Osteoblast (primary cell): ENCODE results near the gene KIF13A. TPM values are rescaled to one million over a fixed set of nuclear protein-coding genes. Genes with fewer than 3 reads are reported as not detected.
"Not testable (repeated sequence)": the region's sequence is repeated elsewhere in the genome, so short reads cannot be mapped to it uniquely, and the experiment has no call there.

Experiments used
- DNase-seq: peaks from one replicate; pipeline ENCODE4 v3.0.0; 2011; ENCODE audit warnings: low spot score, mixed read lengths; ENCODE audit not compliant: insufficient read length; ENCODE audit errors: missing footprints
- H2AFZ ChIP-seq: 2 replicates; pipeline ENCODE4 v1.6.0; 2011; ENCODE audit warnings: mild to moderate bottlenecking, low read length
- H3K27ac ChIP-seq: 2 replicates; pipeline ENCODE4 v1.5.1; 2011; ENCODE audit warnings: mild to moderate bottlenecking, low read depth, low read length, moderate library complexity
- H3K27me3 ChIP-seq: 2 replicates; pipeline ENCODE4 v1.6.0; 2012; ENCODE audit warnings: mild to moderate bottlenecking, control low read depth, inconsistent platforms, low read length, moderate library complexity; ENCODE audit not compliant: insufficient read depth
- H3K36me3 ChIP-seq: 2 replicates; pipeline ENCODE4 v1.5.1; 2011; ENCODE audit warnings: mild to moderate bottlenecking, low read length, control low read depth, moderate library complexity; ENCODE audit not compliant: insufficient read depth
- H3K4me1 ChIP-seq: 2 replicates; pipeline ENCODE4 v1.5.1; 2011; ENCODE audit warnings: mild to moderate bottlenecking, low read length, control low read depth, moderate library complexity; ENCODE audit not compliant: insufficient read depth
- H3K4me2 ChIP-seq: 2 replicates; pipeline ENCODE4 v1.6.0; 2011; ENCODE audit warnings: mild to moderate bottlenecking, low read length; ENCODE audit not compliant: insufficient read depth
- H3K4me3 ChIP-seq: fragments of 200-600 bp; sonication (generic); 3 replicates; pipeline ENCODE4 v1.5.1; 2012; ENCODE audit warnings: mild to moderate bottlenecking, low read length, inconsistent platforms; ENCODE audit not compliant: insufficient read depth
- H3K79me2 ChIP-seq: 2 replicates; pipeline ENCODE4 v1.6.0; 2012; ENCODE audit warnings: mild to moderate bottlenecking, low read length, control low read depth, inconsistent platforms; ENCODE audit not compliant: insufficient read depth
- H3K9me3 ChIP-seq: 2 replicates; pipeline ENCODE4 v1.5.1; 2011; ENCODE audit warnings: low read depth, low read length, control low read depth
- H4K20me1 ChIP-seq: 2 replicates; pipeline ENCODE4 v1.6.0; 2012; ENCODE audit warnings: mild to moderate bottlenecking, low read length, control low read depth; ENCODE audit not compliant: insufficient read depth
- CTCF ChIP-seq: IDR thresholded peaks from 2 replicates; pipeline ENCODE4 v1.5.1; 2011; ENCODE audit warnings: mild to moderate bottlenecking, low read depth, low read length, moderate library complexity; ENCODE audit errors: extremely low read depth
- total RNA-seq: library from RNA; depleted of rRNA; stranded (reverse); fragments of >200 nt; gene quantifications from 2 replicates; pipeline ENCODE4 v1.2.3, GENCODE V29; 2012

Gene KIF13A
- total RNA-seq, 1 donor: 61.5 TPM

GRCh38 chr6:17808609-17809008 is 178.8 kb downstream of the KIF13A start:
- no peak for DNase-seq
- H3K36me3 ChIP-seq: peaks cover 49% of the 10 kb centered on the region
- no peak overlapping the region for H3K4me2 ChIP-seq

DNA sequence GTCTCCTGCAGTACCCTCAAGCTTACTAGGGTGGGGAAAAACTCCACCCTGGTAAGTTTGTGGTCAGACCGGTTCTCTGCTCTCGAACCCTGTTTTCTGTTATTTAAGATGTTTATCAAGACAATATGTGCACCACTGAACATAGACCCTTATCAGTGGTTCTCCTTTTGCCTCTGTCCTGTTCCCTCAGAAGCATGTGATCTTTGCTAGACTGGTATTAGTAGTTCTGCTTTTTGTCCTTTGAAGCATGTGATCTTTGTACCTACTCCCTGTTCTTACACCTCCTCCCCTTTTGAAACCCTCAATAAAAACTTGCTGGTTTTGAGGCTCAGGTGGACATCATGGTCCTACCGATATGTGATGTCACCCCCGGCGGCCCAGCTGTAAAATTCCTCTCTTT is 180.0 kb downstream of the KIF13A start:
- H3K9me3 ChIP-seq, H3K27ac ChIP-seq, DNase-seq, H3K4me3 ChIP-seq, H2AFZ ChIP-seq, H4K20me1 ChIP-seq, H3K79me2 ChIP-seq, H3K4me1 ChIP-seq, H3K4me2 ChIP-seq, H3K27me3 ChIP-seq: not testable (repeated sequence)
- H3K36me3 ChIP-seq: peaks cover 49% of the 10 kb centered on the region

More at GRCh38 chr6:17808609-17809008, 178.8 kb downstream of the KIF13A start:
- H4K20me1 ChIP-seq: peaks cover 3% of the 10 kb centered on the region
- no peak for TF ChIP-seq CTCF
- no peak overlapping the region for H3K4me3 ChIP-seq
- no peaks in the 10 kb centered on the region for H3K4me1 ChIP-seq
- H2AFZ ChIP-seq: no peak overlapping the region
- H3K27me3 ChIP-seq: no peaks in the 10 kb centered on the region
- H3K79me2 ChIP-seq: no peaks in the 10 kb centered on the region
- no peak overlapping the region for H3K27ac ChIP-seq
- no peaks in the 10 kb centered on the region for H3K9me3 ChIP-seq

GRCh38 chr6:17803409-17803808 is 184.0 kb downstream of the KIF13A start:
- H3K27me3 ChIP-seq: no peaks in the 10 kb centered on the region
- H3K9me3 ChIP-seq: no peaks in the 10 kb centered on the region
- H3K36me3 ChIP-seq: peaks cover 57% of the 10 kb centered on the region
- H4K20me1 ChIP-seq: no peaks in the 10 kb centered on the region
- no peak overlapping the region for H3K27ac ChIP-seq
- no peak for DNase-seq
- no peak overlapping the region for H3K4me3 ChIP-seq
- H3K79me2 ChIP-seq: no peaks in the 10 kb centered on the region
- no peak for TF ChIP-seq CTCF
- no peaks in the 10 kb centered on the region for H3K4me1 ChIP-seq
- H2AFZ ChIP-seq: no peak overlapping the region
- H3K4me2 ChIP-seq: no peak overlapping the region

GRCh38 chr6:17798477-17799154 is 188.8 kb downstream of the KIF13A start:
- Histone ChIP-seq H3K36me3 (peaks cover 77% of the 10 kb centered on the region), H4K20me1 (no peaks in the 10 kb centered on the region), H3K4me2 (no peak overlapping the region), H2AFZ (no peak overlapping the region), H3K27ac (no peak overlapping the region), H3K4me1 (no peaks in the 10 kb centered on the region), H3K79me2 (no peaks in the 10 kb centered on the region), H3K9me3 (no peaks in the 10 kb centered on the region), H3K4me3 (no peak overlapping the region), H3K27me3 (no peaks in the 10 kb centered on the region)
- TF ChIP-seq CTCF: no peak
- no peak for DNase-seq
